Measurements from ENCODE around the gene USH2A.

The USH2A gene

GRCh38 chr1:215637041-215637573, 786.1 kb downstream of the USH2A start:
- DNase-seq (ENCODE audit: low read depth) = no peak

- DNase-seq (ENCODE audit: low read depth) = no peak
These were observed 786.8 kb downstream of the USH2A start for GRCh38 chr1:215636258-215636965.

DNA sequence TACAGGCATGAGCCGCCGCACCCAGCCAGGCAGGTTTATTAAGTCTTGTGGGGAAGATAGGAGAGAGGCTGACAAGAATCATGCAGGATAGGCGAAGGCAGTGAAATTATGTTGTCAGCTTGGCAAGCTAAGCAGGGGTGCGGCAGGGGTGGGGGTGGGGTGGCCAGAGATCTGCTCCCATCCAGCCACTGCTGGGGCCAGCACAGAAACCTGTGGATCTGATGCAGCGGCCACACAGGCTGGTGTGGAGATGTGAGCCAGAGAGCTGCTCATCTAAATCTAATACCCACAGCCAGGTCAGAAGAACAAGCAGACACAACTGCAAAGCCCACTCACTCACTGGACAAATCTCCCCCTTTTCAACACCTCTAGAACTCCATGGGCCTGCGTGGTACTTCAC, 787.4 kb downstream of the USH2A start:
- DNase-seq (ENCODE audit: low read depth) = no peak

- DNase-seq (ENCODE audit: low read depth) = no peak
These were observed 791.8 kb downstream of the USH2A start for GRCh38 chr1:215631489-215631888.

GRCh38 chr1:215631040-215631439, 792.2 kb downstream of the USH2A start:
- DNase-seq (ENCODE audit: low read depth) = no peak

DNA sequence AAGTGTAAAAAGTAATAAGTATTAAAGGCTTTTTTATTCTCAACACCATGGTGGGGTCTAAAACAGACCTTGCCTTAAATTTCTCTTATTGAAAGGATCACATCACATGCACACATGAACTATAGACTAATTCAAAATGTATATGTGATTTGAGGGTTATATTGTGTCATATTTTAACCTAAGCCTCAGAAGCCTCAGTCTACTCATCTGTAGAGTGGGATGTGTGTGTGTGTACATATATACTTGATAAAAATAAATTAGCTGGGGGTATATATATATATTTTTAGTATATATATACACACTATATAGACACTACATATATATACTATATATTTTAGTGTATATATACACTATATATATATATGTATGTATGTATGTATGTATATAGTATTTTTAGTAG, 797.3 kb downstream of the USH2A start:
- no peak for DNase-seq (ENCODE audit: low read depth)

DNA sequence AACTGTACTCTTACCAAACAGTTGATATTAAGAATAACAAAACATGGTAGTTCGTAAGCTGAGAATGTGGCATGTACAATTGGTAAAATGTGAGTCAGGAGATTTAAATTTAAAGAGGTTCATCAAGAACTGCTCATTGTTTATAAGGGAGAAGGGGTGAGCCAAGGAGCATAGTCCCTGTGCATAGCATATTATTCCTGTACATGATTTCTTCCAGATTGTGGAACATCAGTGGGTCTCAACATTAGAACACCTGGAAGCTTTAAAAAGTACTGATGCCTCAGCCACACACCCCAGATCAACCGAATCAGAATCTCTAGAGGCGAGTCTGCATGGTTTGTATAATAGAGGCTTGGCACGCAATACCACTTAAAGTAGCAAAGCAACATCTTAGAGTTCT, 800.1 kb downstream of the USH2A start:
- no peak for DNase-seq (ENCODE audit: low read depth)

DNA sequence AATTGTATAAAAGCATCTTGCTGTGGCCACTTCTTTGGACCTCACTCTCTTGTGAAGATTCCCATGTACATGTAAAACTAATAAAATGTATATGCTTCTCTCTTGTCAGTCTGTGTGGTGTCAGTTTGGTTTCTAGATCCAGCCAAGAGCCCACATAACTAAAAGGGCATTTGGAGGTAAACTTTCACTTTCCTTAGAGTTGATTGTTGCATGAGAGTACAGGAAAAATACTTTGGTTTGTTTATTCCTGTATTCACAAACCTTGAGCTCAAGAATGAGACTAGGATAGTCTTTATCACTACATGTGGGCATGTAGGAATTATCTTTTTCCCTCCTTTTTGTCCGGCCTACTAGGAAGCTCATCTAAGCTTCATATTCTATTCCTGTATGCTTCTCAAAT, 805.3 kb downstream of the USH2A start:
- DNase-seq (ENCODE audit: low read depth) = no peak

- DNase-seq (ENCODE audit: low read depth) = no peak
These were observed 810.9 kb downstream of the USH2A start for GRCh38 chr1:215612391-215612790.

- DNase-seq (ENCODE audit: low read depth) = no peak
These were observed 814.6 kb downstream of the USH2A start for GRCh38 chr1:215608646-215609045.

GRCh38 chr1:215607412-215607811, 815.8 kb downstream of the USH2A start:
- DNase-seq (ENCODE audit: low read depth) = no peak

DNA sequence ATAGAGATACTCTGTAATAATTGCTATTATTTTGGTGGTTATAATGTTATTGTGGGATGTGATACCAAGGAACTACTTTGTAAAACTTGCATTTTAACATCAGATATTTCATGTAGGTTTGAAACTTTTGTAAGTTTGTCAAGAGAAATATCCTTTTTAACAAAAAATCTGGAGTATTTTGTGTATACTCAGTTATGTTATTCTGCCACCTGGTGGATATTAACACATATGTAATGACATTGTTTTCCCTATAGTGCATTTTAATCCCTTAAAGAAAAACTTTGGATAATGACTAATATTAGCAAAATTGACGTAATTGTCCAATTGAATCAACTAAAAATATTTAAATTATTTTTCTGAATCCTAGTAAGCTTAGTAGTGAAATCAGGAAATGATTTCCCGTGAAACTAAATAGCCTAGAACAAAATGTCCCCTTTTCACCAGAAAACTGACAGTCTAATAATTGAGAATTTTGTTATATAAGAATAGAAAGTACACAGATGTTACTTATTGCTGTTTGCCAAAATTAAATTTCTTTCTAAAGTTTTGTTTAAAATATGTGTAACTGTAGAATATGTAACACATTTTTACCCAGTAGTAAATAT, 816.6 kb downstream of the USH2A start:
- no peak for DNase-seq (ENCODE audit: low read depth)

DNA sequence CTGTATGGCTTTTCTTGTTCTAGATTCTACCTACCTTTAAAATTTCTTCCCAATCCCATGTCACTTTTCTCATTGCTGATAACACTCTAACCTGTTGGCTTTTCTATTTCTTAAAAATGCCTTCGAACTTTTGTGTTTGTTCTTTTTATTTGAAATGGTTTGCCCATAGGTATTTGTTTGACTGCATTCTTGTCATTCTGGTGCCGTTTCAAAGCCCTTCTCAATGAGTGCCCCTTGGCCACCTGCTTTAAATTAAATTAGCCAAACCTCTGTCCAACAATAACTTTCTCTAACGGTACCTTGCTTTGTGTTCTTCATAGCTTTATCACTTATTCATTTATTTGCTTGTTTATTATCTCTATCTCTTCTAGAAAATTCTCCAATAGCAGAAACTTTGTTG, 817.2 kb downstream of the USH2A start:
- no peak for DNase-seq (ENCODE audit: low read depth)

DNA sequence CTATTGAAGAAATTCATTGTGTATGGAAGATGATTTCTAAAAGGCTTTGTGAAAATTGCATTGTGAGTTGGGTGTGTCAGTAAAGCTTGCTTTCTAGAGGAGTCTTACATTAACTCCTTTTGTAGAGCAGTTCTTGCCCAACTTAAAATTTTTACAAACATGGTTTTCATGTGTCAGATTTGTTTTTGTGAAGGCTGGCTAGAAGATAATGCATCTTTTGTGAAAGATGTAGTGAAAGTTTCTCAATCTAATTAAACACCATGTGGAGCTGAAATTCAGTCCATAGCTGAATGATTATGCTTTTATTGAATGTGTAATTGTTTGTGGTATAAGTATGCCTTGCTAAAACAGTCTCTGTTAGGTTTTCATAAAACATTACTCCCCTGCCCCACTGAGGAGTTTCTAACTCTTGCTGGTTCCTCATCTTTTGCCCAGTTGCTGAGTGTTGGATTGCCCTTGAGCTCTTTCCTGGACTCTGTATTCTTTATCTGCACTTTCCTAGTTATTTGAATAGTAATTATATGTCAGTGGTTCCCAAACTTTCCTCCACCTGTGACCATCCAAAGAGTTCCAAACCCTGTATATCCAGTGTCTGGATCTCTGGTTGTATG, 818.1 kb downstream of the USH2A start:
- no peak for DNase-seq (ENCODE audit: low read depth)

- no peak for DNase-seq (ENCODE audit: low read depth)
These were observed 819.9 kb downstream of the USH2A start for GRCh38 chr1:215603319-215603718.

- no peak for DNase-seq (ENCODE audit: low read depth)
These were observed 822.0 kb downstream of the USH2A start for GRCh38 chr1:215601276-215601675.

DNA sequence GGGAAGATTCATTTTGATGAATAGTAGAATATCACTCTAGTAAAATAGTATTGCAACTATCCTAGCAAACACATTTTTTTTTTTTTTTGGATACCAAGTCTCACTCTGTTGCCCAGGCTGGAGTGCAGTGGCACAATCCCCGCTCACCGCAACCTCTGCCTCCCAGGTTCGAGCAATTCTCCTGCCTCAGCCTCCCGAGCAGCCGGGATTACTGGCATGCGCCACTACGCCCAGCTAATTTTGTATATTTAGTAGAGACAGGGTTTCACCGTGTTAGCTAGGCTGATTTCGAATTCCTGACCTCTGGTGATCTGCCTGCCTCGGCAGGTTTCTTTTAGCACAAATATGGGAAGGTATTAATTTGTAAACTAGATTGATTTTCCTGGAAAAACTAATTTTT, 822.4 kb downstream of the USH2A start:
- DNase-seq (ENCODE audit: low read depth) = no peak

DNA sequence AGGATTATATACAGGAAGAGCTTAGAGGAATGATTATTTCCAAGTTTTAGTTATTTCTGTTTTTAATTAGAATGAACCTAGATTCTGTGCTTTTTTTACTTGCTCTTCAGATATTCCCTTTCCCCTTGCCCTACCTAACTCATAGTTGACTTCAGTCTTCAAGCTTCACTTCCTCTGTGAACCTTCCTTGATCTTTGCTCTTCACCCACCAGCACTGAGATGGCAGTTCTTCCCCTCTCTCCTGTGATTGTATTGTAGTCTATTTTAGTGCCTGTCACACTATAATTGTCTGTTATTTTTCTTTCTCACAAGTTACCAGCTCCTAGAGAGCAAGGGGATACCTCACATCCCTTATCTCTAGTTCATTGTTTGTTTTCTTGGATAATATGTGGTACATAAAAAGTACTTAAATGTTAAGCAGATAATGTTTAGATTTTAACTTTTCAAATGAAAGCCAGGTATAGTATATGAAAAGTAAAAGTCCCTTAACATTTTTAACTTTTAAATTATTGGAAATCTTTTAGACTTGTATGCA, 822.9 kb downstream of the USH2A start:
- no peak for DNase-seq (ENCODE audit: low read depth)

GRCh38 chr1:215599418-215600074, 823.7 kb downstream of the USH2A start:
- DNase-seq (ENCODE audit: low read depth) = no peak

DNA sequence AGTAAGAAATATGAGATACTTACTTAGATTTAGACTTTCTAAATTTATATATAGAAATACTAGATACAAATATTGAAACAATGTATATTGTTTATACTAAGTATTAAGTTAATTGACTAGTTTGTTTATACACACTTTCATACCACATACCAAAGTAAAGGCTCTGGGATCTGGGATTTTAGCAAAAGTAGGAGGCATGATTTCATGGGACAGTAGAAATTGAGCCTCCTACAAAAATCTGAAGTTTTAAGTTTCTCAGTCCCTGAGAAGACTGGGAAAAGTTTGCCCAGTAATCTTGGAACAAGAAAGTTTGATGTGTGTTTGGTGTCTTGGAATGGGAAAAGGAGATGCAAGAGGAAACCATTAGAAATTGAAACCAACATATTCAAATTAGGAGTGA, 825.3 kb downstream of the USH2A start:
- DNase-seq (ENCODE audit: low read depth) = no peak

DNA sequence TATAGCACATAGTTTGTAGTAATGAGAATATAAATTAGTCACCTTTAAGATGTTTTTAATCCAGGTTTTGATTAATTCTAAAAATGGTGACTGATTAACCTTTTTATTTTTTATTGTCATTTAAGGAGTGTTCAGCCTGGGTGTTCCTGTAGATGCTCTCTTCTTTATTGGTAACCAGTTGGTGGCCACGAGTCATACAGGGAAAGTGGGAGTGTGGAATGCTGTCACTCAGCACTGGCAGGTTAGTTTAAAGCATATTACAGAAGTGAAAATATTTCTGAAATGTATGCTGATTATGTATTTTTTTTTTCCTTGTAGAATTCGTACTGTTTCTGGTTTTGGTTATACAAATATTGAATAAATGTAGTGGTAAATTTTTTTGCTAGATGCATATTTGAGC, 828.0 kb downstream of the USH2A start:
- DNase-seq (ENCODE audit: low read depth) = no peak

GRCh38 chr1:215594640-215595039, 828.6 kb downstream of the USH2A start:
- DNase-seq (ENCODE audit: low read depth) = no peak
